Erythroblast (primary cell): ENCODE data around the gene CTBP2.

ENCODE experiments used
- GATA1 ChIP-seq: IDR thresholded peaks from 2 replicates; pipeline ENCODE4 v1.6.1; 2011; ENCODE audit warnings: low read depth, mild to moderate bottlenecking, control low read depth, low read length, moderate library complexity
- POLR2A ChIP-seq: IDR thresholded peaks from 2 replicates; pipeline ENCODE4 v1.6.1; 2011; ENCODE audit warnings: mild to moderate bottlenecking, low read length

- TF ChIP-seq POLR2A: no peak
- no peak for TF ChIP-seq GATA1
Measured at GRCh38 chr10:124974131-124974530, 186.2 kb downstream of the CTBP2 start.
